Stimulated activated naive CD4-positive, alpha-beta T cell treated with Interleukin-2 at 50 U/mL for 16 hours (primary cell): ENCODE measurements around the gene R3HDML.
A peak's percentile ranks its signal among the peaks of the same experiment; 100 is the strongest.

Source experiments
- DNase-seq: peaks from one replicate; lab custom pipeline; 2025; lab: John Stamatoyannopoulos, UW

R3HDML gene

GRCh38 chr20:44364068-44364467 is 27.2 kb downstream of the R3HDML start:
- no peak for DNase-seq

- no peak for DNase-seq
These were observed 27.9 kb downstream of the R3HDML start for GRCh38 chr20:44364780-44365179.

GRCh38 chr20:44367746-44368145 is 30.9 kb downstream of the R3HDML start:
- DNase-seq, result no peak

GRCh38 chr20:44370639-44371218 is 33.9 kb downstream of the R3HDML start:
- DNase-seq, result no peak

- DNase-seq, result no peak
These were observed 45.8 kb downstream of the R3HDML start for GRCh38 chr20:44382641-44383040.

- peak; percentile 78 for DNase-seq
These were observed 47.7 kb downstream of the R3HDML start for GRCh38 chr20:44384423-44385027.

GRCh38 chr20:44388466-44389023 is 51.7 kb downstream of the R3HDML start:
- DNase-seq, result peak; percentile 54

GRCh38 chr20:44389871-44390270 is 53.0 kb downstream of the R3HDML start:
- DNase-seq, result no peak

- no peak for DNase-seq
These were observed 53.4 kb downstream of the R3HDML start for GRCh38 chr20:44390280-44390679.

- no peak for DNase-seq
These were observed 55.4 kb downstream of the R3HDML start for GRCh38 chr20:44392088-44392775.

- DNase-seq, result no peak
These were observed 56.1 kb downstream of the R3HDML start for GRCh38 chr20:44392776-44393607.

- DNase-seq, result no peak
These were observed 57.0 kb downstream of the R3HDML start for GRCh38 chr20:44393608-44394451.

GRCh38 chr20:44394452-44394701 is 57.5 kb downstream of the R3HDML start:
- DNase-seq, result no peak

GRCh38 chr20:44394702-44395460 is 58.0 kb downstream of the R3HDML start:
- DNase-seq, result no peak

- DNase-seq, result no peak
These were observed 58.9 kb downstream of the R3HDML start for GRCh38 chr20:44395461-44396340.

GRCh38 chr20:44396369-44397130 is 59.7 kb downstream of the R3HDML start:
- no peak for DNase-seq

- no peak for DNase-seq
These were observed 61.5 kb downstream of the R3HDML start for GRCh38 chr20:44398335-44398734.

- DNase-seq, result no peak
These were observed 62.6 kb downstream of the R3HDML start for GRCh38 chr20:44399446-44399845.

GRCh38 chr20:44400671-44400969 is 63.8 kb downstream of the R3HDML start:
- no peak for DNase-seq
